Transverse colon (tissue), 4 donors: Measurements from ENCODE around the gene GNB1L.

Experiments
- EP300 ChIP-seq: sonication (generic); formaldehyde crosslinking; IDR thresholded peaks from one replicate; pipeline ENCODE4 v1.6.1; 2017; ENCODE audit warnings: antibody characterized with exemption, low read depth
- POLR2A ChIP-seq: fragments of 450-650 bp; IDR thresholded peaks from one replicate; pipeline ENCODE4 v1.6.1; 2016; ENCODE audit warnings: antibody characterized with exemption, mild to moderate bottlenecking, moderate library complexity
- POLR2AphosphoS5 ChIP-seq, 3 donors: sonication (generic); formaldehyde crosslinking; IDR thresholded peaks; one replicate each; pipeline ENCODE4 v1.6.1; 2016; ENCODE audit warnings: antibody characterized with exemption in 3 of 3
- TF ChIP-seq, protein P1 (sequence below), 5 experiments: fragments of 200-600 bp in 3 of 5; fragments of 450-650 bp in 2 of 5; sonication (generic) in 3 of 5; IDR thresholded peaks; 1 replicate in 2 of 5; 2 replicates in 3 of 5; pipeline ENCODE4 v1.5.1; 2016 to 2017; ENCODE audit warnings: antibody characterized with exemption in 5 of 5, inconsistent platforms in 3 of 5, mild to moderate bottlenecking in 2 of 5, moderate library complexity in 1 of 5

DNA sequence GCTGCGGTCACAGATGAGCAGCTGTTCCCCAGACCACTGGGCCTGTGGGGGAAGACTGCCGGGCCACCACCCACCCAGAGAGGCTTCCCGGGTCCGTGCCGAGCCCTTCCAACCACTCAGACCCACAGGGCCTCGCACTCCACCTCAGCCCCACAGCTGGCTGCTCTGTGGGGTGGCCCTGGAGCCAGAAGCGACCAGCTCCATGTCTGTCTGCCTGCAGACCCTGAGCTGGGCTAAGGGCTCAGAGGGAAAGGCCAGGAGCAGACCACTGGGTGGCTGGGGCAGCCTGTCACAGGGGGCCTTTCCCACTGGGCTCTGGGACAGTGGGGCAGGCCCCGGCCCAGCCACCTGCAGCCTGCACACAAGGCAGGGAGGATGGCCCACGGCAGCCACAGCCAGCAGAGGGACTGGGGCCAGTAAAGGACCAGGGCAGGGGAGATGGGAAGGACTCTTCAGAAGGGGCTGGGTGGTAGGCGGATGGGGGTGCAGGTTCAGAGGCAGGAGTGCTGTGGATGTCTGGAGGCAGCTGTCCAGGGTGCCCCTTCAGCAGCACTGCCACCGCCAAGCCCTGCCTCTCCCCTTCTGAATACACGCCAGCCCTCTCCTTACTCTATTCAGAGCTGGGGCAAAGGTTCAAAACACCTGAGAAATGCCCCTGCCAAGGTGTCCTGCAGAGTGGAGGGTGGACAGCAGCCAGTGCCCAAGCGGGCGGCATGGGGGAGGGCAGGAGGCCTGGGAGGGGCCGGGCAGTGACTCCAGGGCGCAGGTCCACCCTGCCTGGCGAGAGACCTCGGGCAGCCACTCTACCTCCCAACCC, 32.2 kb downstream of the GNB1L start:
- TF ChIP-seq, protein P1, sequence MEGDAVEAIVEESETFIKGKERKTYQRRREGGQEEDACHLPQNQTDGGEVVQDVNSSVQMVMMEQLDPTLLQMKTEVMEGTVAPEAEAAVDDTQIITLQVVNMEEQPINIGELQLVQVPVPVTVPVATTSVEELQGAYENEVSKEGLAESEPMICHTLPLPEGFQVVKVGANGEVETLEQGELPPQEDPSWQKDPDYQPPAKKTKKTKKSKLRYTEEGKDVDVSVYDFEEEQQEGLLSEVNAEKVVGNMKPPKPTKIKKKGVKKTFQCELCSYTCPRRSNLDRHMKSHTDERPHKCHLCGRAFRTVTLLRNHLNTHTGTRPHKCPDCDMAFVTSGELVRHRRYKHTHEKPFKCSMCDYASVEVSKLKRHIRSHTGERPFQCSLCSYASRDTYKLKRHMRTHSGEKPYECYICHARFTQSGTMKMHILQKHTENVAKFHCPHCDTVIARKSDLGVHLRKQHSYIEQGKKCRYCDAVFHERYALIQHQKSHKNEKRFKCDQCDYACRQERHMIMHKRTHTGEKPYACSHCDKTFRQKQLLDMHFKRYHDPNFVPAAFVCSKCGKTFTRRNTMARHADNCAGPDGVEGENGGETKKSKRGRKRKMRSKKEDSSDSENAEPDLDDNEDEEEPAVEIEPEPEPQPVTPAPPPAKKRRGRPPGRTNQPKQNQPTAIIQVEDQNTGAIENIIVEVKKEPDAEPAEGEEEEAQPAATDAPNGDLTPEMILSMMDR (IDR thresholded peaks at IDR 0.05): no peak
- no peak for TF ChIP-seq EP300
- no peak for TF ChIP-seq POLR2A
- no peak for TF ChIP-seq POLR2AphosphoS5 (IDR thresholded peaks at IDR 0.05)
